Smooth muscle cell (in vitro differentiated cells): Measurements from ENCODE around the gene CBX5. TPM values are rescaled to one million over a fixed set of nuclear protein-coding genes. Genes with fewer than 3 reads are reported as not detected.

Experiments used
- DNase-seq: peaks from one replicate; lab custom pipeline; 2025; ENCODE audit not compliant: unreplicated experiment; lab: John Stamatoyannopoulos, UW
- H2AFZ ChIP-seq: fragments of 200-600 bp; sonication (generic); 2 replicates; pipeline ENCODE4 v1.6.0; 2016; ENCODE audit warnings: antibody characterized with exemption, low read depth, mild to moderate bottlenecking
- H3F3A ChIP-seq: fragments of 200-600 bp; sonication (generic); 2 replicates; pipeline ENCODE4 v1.6.0; 2017; ENCODE audit warnings: antibody characterized with exemption, low read depth
- H3K27ac ChIP-seq: fragments of 200-600 bp; sonication (generic); 2 replicates; pipeline ENCODE4 v1.5.1; 2016; ENCODE audit warnings: low read depth, mild to moderate bottlenecking
- H3K27me3 ChIP-seq: fragments of 200-600 bp; sonication (generic); 2 replicates; pipeline ENCODE4 v1.6.1; 2016; ENCODE audit warnings: low read depth, mild to moderate bottlenecking
- H3K36me3 ChIP-seq: fragments of 200-600 bp; sonication (generic); 2 replicates; pipeline ENCODE4 v1.5.1; 2016; ENCODE audit warnings: low read depth
- H3K4me1 ChIP-seq: fragments of 200-600 bp; sonication (generic); 2 replicates; pipeline ENCODE4 v1.5.1; 2016; ENCODE audit warnings: low read depth
- H3K4me2 ChIP-seq: fragments of 200-600 bp; sonication (generic); 2 replicates; pipeline ENCODE4 v1.6.0; 2016; ENCODE audit warnings: mild to moderate bottlenecking
- H3K4me3 ChIP-seq: fragments of 200-600 bp; sonication (generic); 2 replicates; pipeline ENCODE4 v1.5.1; 2016; ENCODE audit warnings: mild to moderate bottlenecking
- H3K79me2 ChIP-seq: fragments of 200-600 bp; sonication (generic); 2 replicates; pipeline ENCODE4 v1.6.0; 2016; ENCODE audit warnings: low read depth, mild to moderate bottlenecking
- H3K9ac ChIP-seq: fragments of 200-600 bp; sonication (generic); 2 replicates; pipeline ENCODE4 v1.6.0; 2016; ENCODE audit warnings: low read depth
- H3K9me3 ChIP-seq: fragments of 200-600 bp; sonication (generic); replicated peaks from 2 replicates; pipeline ENCODE4 v1.5.1; 2016; ENCODE audit warnings: low read depth
- H4K20me1 ChIP-seq: fragments of 200-600 bp; sonication (generic); 2 replicates; pipeline ENCODE4 v1.6.0; 2016; ENCODE audit warnings: low read depth
- CTCF ChIP-seq: fragments of 200-600 bp; sonication (generic); IDR thresholded peaks from 2 replicates; pipeline ENCODE4 v1.5.1; 2017; ENCODE audit warnings: borderline replicate concordance, mild to moderate bottlenecking, antibody characterized with exemption; ENCODE audit not compliant: insufficient read depth, poor library complexity, severe bottlenecking
- WGBS: methylation state at CpG from one replicate; pipeline ENCODE4 v1.1.7; 2016; ENCODE audit warnings: low lambda C conversion rate; 5-methylcytosine and 5-hydroxymethylcytosine counted together
- polyA plus RNA-seq: library from polyadenylated mRNA; unstranded; fragments of >200 nt; fragmentation: Nextera tagmentation; extraction: Ambion mirVana; gene quantifications from 2 replicates; pipeline ENCODE4 v1.2.1, GENCODE V29; 2016
- total RNA-seq: library from RNA; depleted of rRNA; stranded (reverse); fragments of >200 nt; gene quantifications from 2 replicates; pipeline ENCODE4 v1.2.3, GENCODE V29; 2014

Gene CBX5
- total and polyA plus RNA-seq, 2 experiments from 2014 or later: 26.1 to 67.4 TPM

DNA sequence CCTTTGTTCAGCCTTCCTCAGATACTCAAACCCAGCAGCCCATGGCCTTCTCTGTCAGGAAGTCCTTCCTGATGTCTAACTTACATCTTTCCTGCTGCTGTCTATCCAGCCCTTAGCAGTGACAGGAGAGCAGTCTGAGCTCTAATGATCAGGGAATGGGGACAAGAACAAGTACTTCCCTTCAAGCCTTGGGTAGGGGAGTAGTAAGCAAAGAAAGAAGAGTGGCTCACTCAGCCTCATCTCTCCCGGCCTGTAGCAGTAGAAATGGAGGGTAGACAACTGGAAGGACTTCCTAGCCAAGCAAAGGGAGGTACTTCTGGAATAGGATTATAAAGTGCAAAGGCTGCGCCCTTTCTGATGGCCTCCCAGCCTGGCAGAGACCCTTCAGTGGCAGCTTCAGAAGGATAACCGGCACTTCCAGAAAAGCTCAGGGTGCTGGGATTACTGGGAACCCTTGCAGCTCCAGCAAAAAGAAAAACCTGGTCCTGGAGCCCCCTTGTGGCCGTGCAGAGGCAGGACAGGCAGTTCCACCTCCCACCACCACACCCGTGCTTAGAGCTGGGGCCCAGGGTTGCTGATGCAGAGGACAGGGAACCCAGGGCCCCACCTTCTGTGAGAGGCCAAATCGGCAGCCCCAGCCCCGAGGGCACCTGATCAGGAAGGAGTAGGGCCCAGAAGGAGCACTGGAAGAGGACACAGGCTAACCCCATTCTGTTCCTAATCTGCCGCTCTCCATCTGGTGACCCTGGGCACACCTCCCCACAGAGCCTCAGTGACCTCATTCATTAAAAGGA lies 78.7 kb downstream of the CBX5 start:
- H3K4me3 ChIP-seq: no peak overlapping the region
- WGBS: 25% methylated on average over 8 of the region's 8 CpGs
- no peak overlapping the region for H2AFZ ChIP-seq
- no peaks in the 10 kb centered on the region for H3K9me3 ChIP-seq
- no peak overlapping the region for H3K27ac ChIP-seq
- H3F3A ChIP-seq: no peaks in the 10 kb centered on the region
- DNase-seq: peak; percentile 26
- no peaks in the 10 kb centered on the region for H4K20me1 ChIP-seq
- TF ChIP-seq CTCF: peak; percentile 92
- H3K4me1 ChIP-seq: no peaks in the 10 kb centered on the region
- no peaks in the 10 kb centered on the region for H3K79me2 ChIP-seq
- no peak overlapping the region for H3K4me2 ChIP-seq
- peaks cover 78% of the 10 kb centered on the region for H3K27me3 ChIP-seq
- no peak overlapping the region for H3K9ac ChIP-seq
- no peaks in the 10 kb centered on the region for H3K36me3 ChIP-seq

DNA sequence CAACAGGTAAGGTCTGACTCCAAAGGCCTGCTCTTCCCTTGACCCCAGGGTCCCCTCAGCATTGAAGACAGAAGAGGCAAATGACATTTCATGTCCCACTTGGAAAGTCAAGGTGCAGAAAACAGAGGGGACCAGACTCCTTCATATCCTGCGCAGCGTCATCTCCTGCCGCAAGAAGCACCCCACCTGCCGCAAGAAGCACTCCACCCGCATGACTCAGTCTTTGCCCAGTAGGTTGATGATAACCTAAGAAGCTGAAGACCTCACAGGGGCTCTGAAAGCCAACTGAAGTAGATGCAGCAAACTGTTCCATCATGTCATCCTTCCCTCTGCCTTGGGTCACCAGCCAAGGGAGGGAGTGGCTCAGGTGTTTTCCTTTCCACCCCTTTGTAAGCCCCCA lies 79.5 kb downstream of the CBX5 start:
- Histone ChIP-seq H3F3A (no peaks in the 10 kb centered on the region), H3K36me3 (no peaks in the 10 kb centered on the region), H4K20me1 (no peaks in the 10 kb centered on the region), H3K79me2 (no peaks in the 10 kb centered on the region), H3K9ac (no peak overlapping the region), H3K4me2 (no peak overlapping the region), H2AFZ (no peak overlapping the region), H3K27me3 (peaks cover 78% of the 10 kb centered on the region), H3K4me3 (no peak overlapping the region), H3K9me3 (no peaks in the 10 kb centered on the region), H3K4me1 (no peaks in the 10 kb centered on the region), H3K27ac (no peak overlapping the region)
- 92% methylated on average over 5 of the region's 5 CpGs for WGBS
- no peak for TF ChIP-seq CTCF
- no peak for DNase-seq

DNA sequence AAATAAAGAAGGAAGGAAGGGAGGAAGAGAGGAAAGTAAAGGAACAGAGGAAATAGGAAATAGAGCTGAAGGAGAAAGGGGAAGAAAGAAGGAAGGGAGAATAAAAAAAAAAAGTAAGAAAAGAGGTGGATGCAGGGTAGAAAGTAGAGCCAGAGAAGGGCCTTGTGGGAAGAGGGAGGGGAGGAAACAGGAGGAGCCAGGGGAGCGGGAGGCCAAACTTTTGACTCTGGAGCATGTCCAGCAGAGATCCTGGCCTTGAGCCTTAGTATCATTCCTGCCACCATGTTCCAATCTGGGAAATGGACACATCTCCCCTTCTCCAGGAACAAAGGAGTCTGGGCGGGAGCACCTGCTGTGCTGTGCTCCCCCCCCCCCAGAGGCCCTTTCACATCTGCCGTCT lies 80.0 kb downstream of the CBX5 start:
- H3K79me2 ChIP-seq: no peaks in the 10 kb centered on the region
- no peaks in the 10 kb centered on the region for H3K36me3 ChIP-seq
- H3K4me2 ChIP-seq: no peak overlapping the region
- no peak overlapping the region for H3K4me3 ChIP-seq
- H3K27ac ChIP-seq: no peak overlapping the region
- H3K9me3 ChIP-seq: no peaks in the 10 kb centered on the region
- H4K20me1 ChIP-seq: no peaks in the 10 kb centered on the region
- 74% methylated on average over 3 of the region's 3 CpGs for WGBS
- H3K9ac ChIP-seq: no peak overlapping the region
- DNase-seq: no peak
- no peaks in the 10 kb centered on the region for H3F3A ChIP-seq
- H3K4me1 ChIP-seq: no peaks in the 10 kb centered on the region
- H3K27me3 ChIP-seq: peaks cover 78% of the 10 kb centered on the region
- no peak for TF ChIP-seq CTCF
- no peak overlapping the region for H2AFZ ChIP-seq

GRCh38 chr12:54199034-54199433 lies 80.9 kb downstream of the CBX5 start:
- Histone ChIP-seq H3K36me3 (no peaks in the 10 kb centered on the region), H3K4me3 (no peak overlapping the region), H3K9me3 (no peaks in the 10 kb centered on the region), H3K9ac (no peak overlapping the region), H3F3A (no peaks in the 10 kb centered on the region), H4K20me1 (no peaks in the 10 kb centered on the region), H3K27ac (no peak overlapping the region), H3K4me2 (no peak overlapping the region), H2AFZ (no peak overlapping the region), H3K4me1 (no peaks in the 10 kb centered on the region), H3K27me3 (peaks cover 78% of the 10 kb centered on the region), H3K79me2 (no peaks in the 10 kb centered on the region)
- no peak for TF ChIP-seq CTCF
- WGBS: 75% methylated on average over 6 of the region's 6 CpGs
- no peak for DNase-seq
